Thymus (tissue), 11 donors: ENCODE data around the gene ADGRG1. TPM values are rescaled to one million over a fixed set of nuclear protein-coding genes. Genes with fewer than 3 reads are reported as not detected.

Experiments used
- DNase-seq, 9 donors: peaks; one replicate each; pipeline ENCODE4 v3.0.0-alpha.2; 2013; ENCODE audit warnings: low spot score in 9 of 9, low read depth in 6 of 9, missing footprints in 1 of 9
- H3K27ac ChIP-seq, 2 donors: one replicate each; pipeline ENCODE4 v1.5.1; 2013; ENCODE audit warnings: control low read depth in 1 of 2, low read depth in 1 of 2, low read length in 1 of 2, mild to moderate bottlenecking in 1 of 2, moderate library complexity in 1 of 2
- H3K27me3 ChIP-seq, 2 donors: one replicate each; pipeline ENCODE4 v1.5.1; 2013; ENCODE audit warnings: low read length in 1 of 2; ENCODE audit not compliant: control insufficient read depth in 2 of 2, insufficient read depth in 1 of 2
- H3K36me3 ChIP-seq, 2 donors: one replicate each; pipeline ENCODE4 v1.5.1; 2013; ENCODE audit warnings: low read length in 1 of 2, mild to moderate bottlenecking in 1 of 2, moderate library complexity in 1 of 2; ENCODE audit not compliant: control insufficient read depth in 2 of 2, insufficient read depth in 2 of 2
- H3K4me1 ChIP-seq, 2 donors: one replicate each; pipeline ENCODE4 v1.5.1; 2013; ENCODE audit warnings: low read length in 2 of 2; ENCODE audit not compliant: control insufficient read depth in 2 of 2, insufficient read depth in 2 of 2
- H3K4me3 ChIP-seq, 2 donors: one replicate each; pipeline ENCODE4 v1.5.1; 2013; ENCODE audit warnings: low read length in 2 of 2, control low read depth in 1 of 2, mild to moderate bottlenecking in 1 of 2
- H3K9me3 ChIP-seq, 2 donors: one replicate each; pipeline ENCODE4 v1.5.1; 2013; ENCODE audit warnings: low read length in 1 of 2, mild to moderate bottlenecking in 1 of 2; ENCODE audit not compliant: control insufficient read depth in 2 of 2, insufficient read depth in 1 of 2
- WGBS: extraction: QIAGEN DNeasy Blood & Tissue Kit; methylation state at CpG from one replicate; pipeline ENCODE4 v1.1.7; 2013; 5-methylcytosine and 5-hydroxymethylcytosine counted together
- polyA plus RNA-seq: library from polyadenylated mRNA; stranded (reverse); fragments of 200-250 nt; gene quantifications from one replicate; pipeline ENCODE4 v1.2.3, GENCODE V29; 2013
- total RNA-seq: library from RNA; stranded (reverse); fragments of 120-200 nt; gene quantifications from one replicate; pipeline ENCODE4 v1.2.4, GENCODE V29; 2013
- donor health status: healthy.

ADGRG1 gene
- total and polyA plus RNA-seq, 2 donors, result 5.1 to 15.7 TPM

- H3K4me1 ChIP-seq, result peaks cover 0 to 3% of the 10 kb centered on the region in 2 donors
- no peaks in the 10 kb centered on the region for H3K9me3 ChIP-seq
- H3K27me3 ChIP-seq, result no peaks in the 10 kb centered on the region
- no peak overlapping the region for H3K4me3 ChIP-seq
- DNase-seq, result no peak
- peaks cover 38 to 59% of the 10 kb centered on the region in 2 donors for H3K36me3 ChIP-seq
- no peak overlapping the region for H3K27ac ChIP-seq
- WGBS, result 96% methylated on average over 10 of the region's 10 CpGs
Measured at GRCh38 chr16:57658130-57658877, 29.9 kb downstream of the ADGRG1 start.

DNA sequence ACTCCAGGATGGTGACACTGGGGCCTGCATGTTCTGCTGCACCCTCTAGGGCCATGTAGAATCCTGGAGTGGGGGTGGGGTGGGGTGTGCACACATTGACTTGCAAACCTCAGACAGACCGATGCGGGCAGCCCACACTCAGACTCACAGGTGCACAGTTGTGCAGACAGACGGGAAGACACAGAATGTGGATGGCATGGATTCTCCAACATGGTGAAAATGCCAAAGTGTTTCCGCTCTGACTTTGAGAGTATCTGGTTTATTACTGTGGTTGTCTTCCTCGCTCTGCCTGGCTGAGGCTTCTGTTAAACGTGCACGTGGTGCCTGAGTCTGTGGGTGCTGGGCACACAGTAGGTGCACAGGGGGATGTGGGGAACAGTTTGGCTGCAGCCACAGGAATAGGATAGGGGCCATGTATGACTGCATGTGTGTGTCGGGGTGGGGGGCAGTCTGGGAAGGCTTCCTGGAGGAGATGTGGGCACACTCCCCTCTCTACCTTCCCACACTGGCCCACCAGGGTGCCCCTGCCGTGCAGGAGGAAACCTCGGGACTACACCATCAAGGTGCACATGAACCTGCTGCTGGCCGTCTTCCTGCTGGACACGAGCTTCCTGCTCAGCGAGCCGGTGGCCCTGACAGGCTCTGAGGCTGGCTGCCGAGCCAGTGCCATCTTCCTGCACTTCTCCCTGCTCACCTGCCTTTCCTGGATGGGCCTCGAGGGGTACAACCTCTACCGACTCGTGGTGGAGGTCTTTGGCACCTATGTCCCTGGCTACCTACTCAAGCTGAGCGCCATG, 30.6 kb downstream of the ADGRG1 start:
- Histone ChIP-seq H3K27ac (no peak overlapping the region), H3K36me3 (peaks cover 41 to 63% of the 10 kb centered on the region in 2 donors), H3K9me3 (no peaks in the 10 kb centered on the region), H3K27me3 (no peaks in the 10 kb centered on the region), H3K4me3 (no peak overlapping the region), H3K4me1 (no peaks in the 10 kb centered on the region)
- 96% methylated on average over 19 of the region's 19 CpGs for WGBS
- DNase-seq, result no peak

DNA sequence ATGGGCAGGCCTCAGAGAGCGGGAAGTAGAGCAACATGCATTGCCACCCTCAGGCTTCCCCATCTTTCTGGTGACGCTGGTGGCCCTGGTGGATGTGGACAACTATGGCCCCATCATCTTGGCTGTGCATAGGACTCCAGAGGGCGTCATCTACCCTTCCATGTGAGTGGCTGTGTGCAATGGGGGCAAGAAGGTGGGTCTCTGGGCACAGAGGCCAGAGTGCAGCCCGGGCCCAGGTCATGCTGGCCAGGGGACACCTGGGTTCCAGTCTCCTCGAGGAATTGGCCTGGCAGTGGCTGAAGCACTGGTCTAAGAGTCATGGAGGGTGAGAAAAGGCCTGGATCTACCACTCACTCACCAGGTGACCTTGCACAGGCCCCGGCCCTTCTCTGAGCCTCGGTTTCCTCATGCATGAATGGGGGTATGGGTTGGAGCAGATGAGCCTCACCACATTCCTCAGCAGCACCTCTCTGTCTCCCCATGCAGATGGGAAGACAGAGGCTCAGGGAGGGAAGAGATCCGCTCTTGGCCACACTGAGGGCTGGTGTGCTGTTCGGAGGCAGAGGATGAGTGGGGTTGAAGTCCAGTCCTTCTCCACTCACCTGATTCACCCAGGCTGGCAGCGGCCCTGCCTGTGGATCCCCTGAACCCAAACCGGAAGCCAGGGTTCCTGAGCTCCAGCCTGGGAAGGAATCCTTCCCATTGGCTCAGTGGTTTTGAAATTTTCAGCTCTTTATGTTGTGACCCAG, 32.5 kb downstream of the ADGRG1 start:
- peaks cover 36 to 64% of the 10 kb centered on the region in 2 donors for H3K36me3 ChIP-seq
- WGBS, result 97% methylated on average over 11 of the region's 11 CpGs

GRCh38 chr16:57661510-57661909, 33.1 kb downstream of the ADGRG1 start:
- Histone ChIP-seq H3K4me1 (no peaks in the 10 kb centered on the region), H3K4me3 (no peak overlapping the region), H3K27ac (no peak overlapping the region), H3K27me3 (no peaks in the 10 kb centered on the region), H3K9me3 (no peaks in the 10 kb centered on the region), H3K36me3 (peaks cover 32 to 59% of the 10 kb centered on the region in 2 donors)
- no peak for DNase-seq
- WGBS, result 97% methylated on average over 7 of the region's 7 CpGs

More for the DNA sequence above, 32.5 kb downstream of the ADGRG1 start:
- H3K27ac ChIP-seq, result no peak overlapping the region
- H3K27me3 ChIP-seq, result no peaks in the 10 kb centered on the region
- no peaks in the 10 kb centered on the region for H3K4me1 ChIP-seq
- DNase-seq, result no peak
- H3K4me3 ChIP-seq, result no peak overlapping the region
- no peaks in the 10 kb centered on the region for H3K9me3 ChIP-seq

- Histone ChIP-seq H3K4me1 (no peaks in the 10 kb centered on the region), H3K9me3 (no peaks in the 10 kb centered on the region), H3K27me3 (no peaks in the 10 kb centered on the region), H3K27ac (no peak overlapping the region), H3K4me3 (no peak overlapping the region), H3K36me3 (peaks cover 31 to 59% of the 10 kb centered on the region in 2 donors)
- WGBS, result 93% methylated on average over 20 of the region's 20 CpGs
- no peak for DNase-seq
Measured at GRCh38 chr16:57661936-57662906, 33.8 kb downstream of the ADGRG1 start.

- H3K4me3 ChIP-seq, result no peak overlapping the region
- no peak for DNase-seq
- WGBS, result 96% methylated on average over 21 of the region's 21 CpGs
- no peaks in the 10 kb centered on the region for H3K9me3 ChIP-seq
- peaks cover 29 to 55% of the 10 kb centered on the region in 2 donors for H3K36me3 ChIP-seq
- H3K27ac ChIP-seq, result no peak overlapping the region
- H3K4me1 ChIP-seq, result no peaks in the 10 kb centered on the region
- H3K27me3 ChIP-seq, result no peaks in the 10 kb centered on the region
Measured at GRCh38 chr16:57663436-57663835, 35.0 kb downstream of the ADGRG1 start.

DNA sequence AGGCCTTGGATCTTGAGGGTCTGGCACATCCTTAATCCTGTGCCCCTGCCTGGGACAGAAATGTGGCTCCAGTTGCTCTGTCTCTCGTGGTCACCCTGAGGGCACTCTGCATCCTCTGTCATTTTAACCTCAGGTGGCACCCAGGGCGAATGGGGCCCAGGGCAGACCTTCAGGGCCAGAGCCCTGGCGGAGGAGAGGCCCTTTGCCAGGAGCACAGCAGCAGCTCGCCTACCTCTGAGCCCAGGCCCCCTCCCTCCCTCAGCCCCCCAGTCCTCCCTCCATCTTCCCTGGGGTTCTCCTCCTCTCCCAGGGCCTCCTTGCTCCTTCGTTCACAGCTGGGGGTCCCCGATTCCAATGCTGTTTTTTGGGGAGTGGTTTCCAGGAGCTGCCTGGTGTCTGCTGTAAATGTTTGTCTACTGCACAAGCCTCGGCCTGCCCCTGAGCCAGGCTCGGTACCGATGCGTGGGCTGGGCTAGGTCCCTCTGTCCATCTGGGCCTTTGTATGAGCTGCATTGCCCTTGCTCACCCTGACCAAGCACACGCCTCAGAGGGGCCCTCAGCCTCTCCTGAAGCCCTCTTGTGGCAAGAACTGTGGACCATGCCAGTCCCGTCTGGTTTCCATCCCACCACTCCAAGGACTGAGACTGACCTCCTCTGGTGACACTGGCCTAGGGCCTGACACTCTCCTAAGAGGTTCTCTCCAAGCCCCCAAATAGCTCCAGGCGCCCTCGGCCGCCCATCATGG, 35.7 kb downstream of the ADGRG1 start:
- peaks cover 29 to 49% of the 10 kb centered on the region in 2 donors for H3K36me3 ChIP-seq
- H3K27ac ChIP-seq, result no peak overlapping the region
- H3K4me1 ChIP-seq, result no peaks in the 10 kb centered on the region
- H3K4me3 ChIP-seq, result no peak overlapping the region
- no peaks in the 10 kb centered on the region for H3K9me3 ChIP-seq
- WGBS, result 92% methylated on average over 15 of the region's 15 CpGs
- no peak for DNase-seq
- H3K27me3 ChIP-seq, result no peaks in the 10 kb centered on the region

DNA sequence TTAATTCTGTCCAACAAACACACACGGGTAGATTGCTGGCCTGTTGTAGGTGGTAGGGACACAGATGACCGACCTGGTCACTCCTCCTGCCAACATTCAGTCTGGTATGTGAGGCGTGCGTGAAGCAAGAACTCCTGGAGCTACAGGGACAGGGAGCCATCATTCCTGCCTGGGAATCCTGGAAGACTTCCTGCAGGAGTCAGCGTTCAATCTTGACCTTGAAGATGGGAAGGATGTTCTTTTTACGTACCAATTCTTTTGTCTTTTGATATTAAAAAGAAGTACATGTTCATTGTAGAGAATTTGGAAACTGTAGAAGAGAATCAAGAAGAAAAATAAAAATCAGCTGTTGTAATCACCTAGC, 36.2 kb downstream of the ADGRG1 start:
- Histone ChIP-seq H3K27me3 (no peaks in the 10 kb centered on the region), H3K4me3 (no peak overlapping the region), H3K4me1 (no peaks in the 10 kb centered on the region), H3K9me3 (no peaks in the 10 kb centered on the region), H3K27ac (no peak overlapping the region), H3K36me3 (peaks cover 29 to 43% of the 10 kb centered on the region in 2 donors)
- DNase-seq, result no peak
- WGBS, result 97% methylated on average over 6 of the region's 6 CpGs
